ENCODE results near the gene MCOLN2. TPM values are rescaled to one million over a fixed set of nuclear protein-coding genes. Genes with fewer than 3 reads are reported as not detected.
A peak's percentile ranks its signal among the peaks of the same experiment; 100 is the strongest.

MCOLN2 gene
- total RNA-seq, 2 donors from 2014 or later = 19.3 to 26.7 TPM

DNA sequence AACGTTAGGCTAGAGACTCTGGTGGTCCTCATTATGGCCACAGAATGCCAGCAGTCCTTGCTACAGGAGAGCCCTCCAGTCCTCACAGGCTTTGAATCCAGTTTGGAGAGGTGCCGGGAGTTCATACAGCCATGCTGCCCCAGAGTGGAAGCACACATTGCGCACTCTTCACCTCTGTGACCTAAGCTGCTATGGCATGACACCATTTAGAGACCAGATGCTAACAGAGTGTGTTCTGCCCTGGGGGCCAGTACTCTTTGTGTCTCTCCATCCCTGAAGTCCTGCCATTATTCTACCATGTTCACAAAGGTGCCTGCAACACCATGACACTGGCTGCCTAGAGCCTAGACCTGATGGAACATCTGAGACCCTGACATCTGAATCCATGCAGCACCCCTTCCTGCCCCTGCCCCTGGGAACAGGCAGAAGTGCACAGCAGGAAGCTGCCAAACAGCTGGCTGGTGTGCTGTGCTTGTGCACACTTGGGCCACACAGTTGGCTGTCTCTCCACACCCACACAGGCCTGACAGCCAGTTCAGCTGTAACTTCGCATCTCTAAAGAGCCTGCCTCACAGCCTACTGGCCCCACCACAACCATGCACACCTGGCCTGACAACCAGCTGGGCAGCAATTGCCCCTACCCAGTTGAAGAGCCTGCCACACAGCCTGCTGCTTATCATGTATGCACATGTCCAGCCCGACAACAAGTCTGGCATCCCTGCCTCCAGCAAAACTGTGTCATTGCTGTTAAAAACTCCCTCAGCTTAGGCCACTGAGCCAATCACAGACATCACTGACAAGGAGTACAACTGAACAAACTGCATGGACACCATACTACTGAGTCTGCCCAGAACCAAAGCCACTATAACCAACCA, 49.1 kb downstream of the MCOLN2 start:
- Mint-ChIP-seq H3K4me1 (peaks cover 7% of the 10 kb centered on the region), H3K36me3 (ENCODE audit: low read depth) (peaks cover 6% of the 10 kb centered on the region), H3K27ac (peak overlapping the region; percentile 11), H3K4me3 (no peak overlapping the region), H3K27me3 (peaks cover 5% of the 10 kb centered on the region)
- ATAC-seq (no peak), DNase-seq (no peak)
- H3K9me3 ChIP-seq (ENCODE audit: control insufficient read depth, low read length, poor library complexity, severe bottlenecking) = peaks cover 3% of the 10 kb centered on the region

DNA sequence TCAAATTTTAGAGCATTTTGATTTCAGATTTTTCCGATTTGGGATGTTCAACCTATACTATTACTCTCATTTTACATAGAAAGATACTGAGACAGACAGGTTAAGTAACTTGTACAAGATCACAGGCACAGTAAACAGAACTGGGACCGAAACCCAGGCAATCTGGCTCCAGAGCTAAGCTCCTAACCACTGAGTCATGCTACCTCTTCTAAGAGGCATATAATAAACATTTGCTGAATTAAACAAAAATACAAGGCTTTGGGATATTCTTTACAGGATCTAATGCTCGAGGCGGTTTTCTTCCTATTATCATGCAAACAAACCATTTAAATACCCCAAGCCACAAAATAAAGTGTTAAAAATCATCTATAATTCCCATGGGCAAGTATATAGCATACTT, 50.3 kb downstream of the MCOLN2 start:
- peaks cover 3% of the 10 kb centered on the region for H3K9me3 ChIP-seq (ENCODE audit: control insufficient read depth, low read length, poor library complexity, severe bottlenecking)
- Mint-ChIP-seq H3K27me3 (peaks cover 6% of the 10 kb centered on the region), H3K4me1 (peaks cover 10% of the 10 kb centered on the region), H3K36me3 (ENCODE audit: low read depth) (peaks cover 6% of the 10 kb centered on the region), H3K4me3 (no peak overlapping the region), H3K27ac (peak overlapping the region; percentile 97)
- no peak for ATAC-seq
- DNase-seq = no peak

DNA sequence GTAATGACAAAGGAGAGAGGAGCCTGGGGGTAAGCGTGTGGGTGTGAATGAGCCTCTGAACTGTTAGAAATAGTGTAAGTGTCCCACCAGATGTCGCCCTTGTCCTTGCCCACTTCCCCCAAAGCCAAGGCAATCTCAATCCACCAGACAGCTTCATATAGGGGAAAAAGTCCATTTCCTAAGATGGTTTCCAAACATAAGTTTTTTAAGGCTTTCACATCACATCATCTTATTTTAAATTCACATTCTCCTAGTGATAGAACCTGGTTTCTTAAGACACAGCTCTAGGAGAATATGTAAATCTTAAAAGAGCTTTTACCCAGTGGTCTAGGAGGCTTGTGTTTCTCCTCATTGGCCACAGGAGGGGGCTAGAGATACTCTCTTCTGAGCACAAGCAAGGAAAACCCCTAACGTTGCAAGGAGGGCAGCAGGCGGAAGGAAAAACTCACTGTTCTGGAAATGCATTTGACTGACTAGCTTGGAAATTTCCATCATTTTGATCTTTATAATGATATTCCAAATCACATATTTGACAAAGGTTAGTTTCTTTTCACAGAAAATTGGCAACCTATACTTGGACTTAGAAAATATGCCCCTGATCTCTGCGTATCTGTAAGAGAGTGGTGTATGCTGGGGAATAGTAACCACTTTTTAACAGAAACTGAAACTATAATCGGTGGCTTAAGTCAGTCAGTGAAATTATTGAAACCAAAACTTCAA, 52.0 kb downstream of the MCOLN2 start:
- peaks cover 10% of the 10 kb centered on the region for H3K4me1 Mint-ChIP-seq
- H3K36me3 Mint-ChIP-seq (ENCODE audit: low read depth) = no peaks in the 10 kb centered on the region
- H3K9me3 ChIP-seq (ENCODE audit: control insufficient read depth, low read length, poor library complexity, severe bottlenecking) = no peaks in the 10 kb centered on the region
- peak overlapping the region; percentile 82 for H3K4me3 Mint-ChIP-seq
- ATAC-seq (peak; percentile 96), DNase-seq (peak; percentile 32 to 68 (median 42))
- H3K27me3 Mint-ChIP-seq = peaks cover 6% of the 10 kb centered on the region
- H3K27ac Mint-ChIP-seq = peak overlapping the region; percentile 97

DNA sequence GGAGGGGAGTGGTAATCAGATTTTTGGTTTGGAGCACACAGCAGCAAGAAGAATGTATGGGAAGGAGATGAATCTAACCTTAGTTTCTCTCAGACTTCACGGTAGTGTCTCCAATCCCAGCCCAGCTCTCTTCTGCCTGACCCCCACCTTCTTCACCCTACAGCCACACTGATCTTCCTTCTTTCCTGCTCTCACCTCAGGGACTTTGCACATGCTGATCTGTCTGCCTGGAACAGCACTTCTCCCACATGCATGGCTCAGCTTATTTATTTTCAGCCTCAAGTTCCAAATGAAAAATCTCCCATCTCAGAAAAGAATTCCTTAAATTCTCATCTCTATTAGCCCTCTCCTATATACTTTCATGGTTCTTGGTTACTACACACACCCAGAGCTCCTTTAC, 55.1 kb downstream of the MCOLN2 start:
- Mint-ChIP-seq H3K4me3 (no peak overlapping the region), H3K27ac (peak overlapping the region; percentile 34), H3K36me3 (ENCODE audit: low read depth) (no peaks in the 10 kb centered on the region), H3K27me3 (peaks cover 6% of the 10 kb centered on the region), H3K4me1 (peaks cover 13% of the 10 kb centered on the region)
- no peak for DNase-seq
- no peaks in the 10 kb centered on the region for H3K9me3 ChIP-seq (ENCODE audit: control insufficient read depth, low read length, poor library complexity, severe bottlenecking)
- no peak for ATAC-seq

GRCh38 chr1:84940481-84940880, 56.4 kb downstream of the MCOLN2 start:
- ATAC-seq (no peak), DNase-seq (no peak)
- Mint-ChIP-seq H3K27me3 (peaks cover 6% of the 10 kb centered on the region), H3K36me3 (ENCODE audit: low read depth) (no peaks in the 10 kb centered on the region), H3K4me3 (no peak overlapping the region), H3K27ac (no peak overlapping the region), H3K4me1 (peaks cover 14% of the 10 kb centered on the region)
- H3K9me3 ChIP-seq (ENCODE audit: control insufficient read depth, low read length, poor library complexity, severe bottlenecking) = no peaks in the 10 kb centered on the region

DNA sequence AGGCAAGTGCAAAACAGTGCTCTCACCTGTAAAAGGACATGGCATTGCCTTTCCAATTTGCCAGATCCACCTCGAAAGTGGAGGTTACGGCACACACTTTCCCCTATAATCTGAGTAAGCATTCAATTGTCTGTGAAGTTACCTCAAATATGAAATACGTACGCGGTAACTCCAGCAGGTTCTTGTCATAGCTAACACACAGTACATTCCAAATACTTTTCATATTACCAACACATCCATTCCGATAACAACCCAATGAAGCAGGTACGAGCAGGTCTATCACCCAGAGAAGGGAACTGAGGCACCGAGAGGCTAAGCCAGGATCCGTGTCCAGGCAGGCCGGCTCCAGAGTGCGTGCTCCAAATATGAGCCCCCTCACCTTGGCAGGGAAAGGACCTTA, 57.2 kb downstream of the MCOLN2 start:
- Mint-ChIP-seq H3K4me1 (peaks cover 10% of the 10 kb centered on the region), H3K36me3 (ENCODE audit: low read depth) (no peaks in the 10 kb centered on the region), H3K27me3 (peaks cover 6% of the 10 kb centered on the region), H3K27ac (no peak overlapping the region), H3K4me3 (no peak overlapping the region)
- ATAC-seq = no peak
- no peaks in the 10 kb centered on the region for H3K9me3 ChIP-seq (ENCODE audit: control insufficient read depth, low read length, poor library complexity, severe bottlenecking)
- DNase-seq = no peak

GRCh38 chr1:84939151-84939550, 57.8 kb downstream of the MCOLN2 start:
- Mint-ChIP-seq H3K4me3 (no peak overlapping the region), H3K27ac (peak overlapping the region; percentile 85)
- no peaks in the 10 kb centered on the region for H3K9me3 ChIP-seq (ENCODE audit: control insufficient read depth, low read length, poor library complexity, severe bottlenecking)

DNA sequence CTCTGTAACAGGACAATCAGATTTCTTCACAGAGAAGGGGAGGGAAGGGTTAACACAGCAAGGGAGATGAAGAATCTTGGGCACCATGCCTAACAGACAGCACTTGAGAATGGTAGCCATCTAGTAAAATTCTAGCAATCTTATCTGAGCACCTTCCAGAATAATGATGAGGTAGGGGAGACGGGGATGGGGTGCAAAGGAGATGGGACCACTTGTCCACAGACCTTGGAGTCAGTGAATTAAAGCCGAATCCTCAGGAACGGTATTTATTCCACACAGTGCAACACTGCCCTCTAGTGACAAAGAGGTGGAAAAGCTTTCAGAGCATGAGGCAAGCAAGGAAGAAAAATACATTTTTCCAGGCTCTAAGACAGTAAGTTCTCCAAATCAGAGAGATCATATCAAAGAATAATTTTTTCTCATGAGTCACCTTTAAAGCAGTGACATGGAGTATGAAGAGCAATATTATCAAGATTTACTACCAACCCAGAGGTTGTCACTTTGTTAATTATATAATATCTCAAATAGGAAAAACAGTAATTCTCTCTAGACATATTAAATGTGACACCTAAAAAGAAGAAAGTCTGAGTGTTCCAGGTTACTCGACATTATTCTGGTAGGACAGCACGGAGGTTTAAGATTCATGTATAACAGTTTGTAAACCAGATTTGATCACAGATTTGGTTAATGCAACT, 60.6 kb downstream of the MCOLN2 start:
- H3K4me1 Mint-ChIP-seq = peaks cover 9% of the 10 kb centered on the region
- no peak overlapping the region for H3K27ac Mint-ChIP-seq
- ATAC-seq (peak; percentile 73), DNase-seq (no peak)
- peaks cover 14% of the 10 kb centered on the region for H3K27me3 Mint-ChIP-seq
- H3K36me3 Mint-ChIP-seq (ENCODE audit: low read depth) = peaks cover 3% of the 10 kb centered on the region
- no peaks in the 10 kb centered on the region for H3K9me3 ChIP-seq (ENCODE audit: control insufficient read depth, low read length, poor library complexity, severe bottlenecking)
- no peak overlapping the region for H3K4me3 Mint-ChIP-seq

More at GRCh38 chr1:84939151-84939550, 57.8 kb downstream of the MCOLN2 start:
- DNase-seq (no peak), ATAC-seq (no peak)
- peaks cover 10% of the 10 kb centered on the region for H3K4me1 Mint-ChIP-seq
- H3K36me3 Mint-ChIP-seq (ENCODE audit: low read depth) = no peaks in the 10 kb centered on the region
- peaks cover 6% of the 10 kb centered on the region for H3K27me3 Mint-ChIP-seq

GRCh38 chr1:84933011-84933611, 63.8 kb downstream of the MCOLN2 start:
- no peak for ATAC-seq
- H3K27ac Mint-ChIP-seq = peak overlapping the region; percentile 27
- no peaks in the 10 kb centered on the region for H3K9me3 ChIP-seq (ENCODE audit: control insufficient read depth, low read length, poor library complexity, severe bottlenecking)
- H3K4me3 Mint-ChIP-seq = no peak overlapping the region
- no peak for DNase-seq
- H3K4me1 Mint-ChIP-seq = peaks cover 14% of the 10 kb centered on the region
- H3K36me3 Mint-ChIP-seq (ENCODE audit: low read depth) = peaks cover 7% of the 10 kb centered on the region
- peaks cover 17% of the 10 kb centered on the region for H3K27me3 Mint-ChIP-seq

- H3K9me3 ChIP-seq (ENCODE audit: control insufficient read depth, low read length, poor library complexity, severe bottlenecking) = no peaks in the 10 kb centered on the region
- H3K4me1 Mint-ChIP-seq = peaks cover 10% of the 10 kb centered on the region
These were observed 66.1 kb downstream of the MCOLN2 start for GRCh38 chr1:84930831-84931230.

GRCh38 chr1:84930329-84930728, 66.6 kb downstream of the MCOLN2 start:
- peak; percentile 50 for ATAC-seq

More at GRCh38 chr1:84930831-84931230, 66.1 kb downstream of the MCOLN2 start:
- H3K27me3 Mint-ChIP-seq = peaks cover 20% of the 10 kb centered on the region
- peaks cover 8% of the 10 kb centered on the region for H3K36me3 Mint-ChIP-seq (ENCODE audit: low read depth)
- no peak for DNase-seq
- ATAC-seq = no peak
- peak overlapping the region; percentile 15 for H3K4me3 Mint-ChIP-seq
- no peak overlapping the region for H3K27ac Mint-ChIP-seq

GRCh38 chr1:84929581-84929980, 67.3 kb downstream of the MCOLN2 start:
- Mint-ChIP-seq H3K27me3 (peaks cover 20% of the 10 kb centered on the region), H3K36me3 (ENCODE audit: low read depth) (peaks cover 8% of the 10 kb centered on the region), H3K4me3 (no peak overlapping the region), H3K4me1 (peaks cover 12% of the 10 kb centered on the region), H3K27ac (no peak overlapping the region)
- no peak for ATAC-seq
- H3K9me3 ChIP-seq (ENCODE audit: control insufficient read depth, low read length, poor library complexity, severe bottlenecking) = no peaks in the 10 kb centered on the region
- no peak for DNase-seq

More at GRCh38 chr1:84930329-84930728, 66.6 kb downstream of the MCOLN2 start:
- H3K9me3 ChIP-seq (ENCODE audit: control insufficient read depth, low read length, poor library complexity, severe bottlenecking) = no peaks in the 10 kb centered on the region
- Mint-ChIP-seq H3K4me3 (peak overlapping the region; percentile 15), H3K4me1 (peaks cover 10% of the 10 kb centered on the region), H3K27me3 (peaks cover 20% of the 10 kb centered on the region), H3K36me3 (ENCODE audit: low read depth) (peaks cover 8% of the 10 kb centered on the region), H3K27ac (no peak overlapping the region)
- DNase-seq = no peak

GRCh38 chr1:84928979-84929378, 67.9 kb downstream of the MCOLN2 start:
- DNase-seq = no peak
- H3K9me3 ChIP-seq (ENCODE audit: control insufficient read depth, low read length, poor library complexity, severe bottlenecking) = no peaks in the 10 kb centered on the region
- H3K27ac Mint-ChIP-seq = no peak overlapping the region
- H3K4me1 Mint-ChIP-seq = peaks cover 12% of the 10 kb centered on the region
- peaks cover 8% of the 10 kb centered on the region for H3K36me3 Mint-ChIP-seq (ENCODE audit: low read depth)
- no peak overlapping the region for H3K4me3 Mint-ChIP-seq
- peaks cover 20% of the 10 kb centered on the region for H3K27me3 Mint-ChIP-seq
- no peak for ATAC-seq
